Fibroblast of lung (primary cell): ENCODE data around the gene DHRS7C.

Source experiments
- CTCF ChIP-seq, 2 donors: IDR thresholded peaks in 1 of 2; conservative IDR thresholded peaks in 1 of 2; 1 replicate in 1 of 2; 2 replicates in 1 of 2; pipeline ENCODE4 v1.5.1; 2011 to 2012; ENCODE audit warnings: low read length in 2 of 2, control low read depth in 1 of 2, inconsistent platforms in 1 of 2, low read depth in 1 of 2, mild to moderate bottlenecking in 1 of 2
- EZH2 ChIP-seq: IDR thresholded peaks from 2 replicates; pipeline ENCODE4 v1.5.1; 2012; ENCODE audit warnings: low read length, control low read depth, mild to moderate bottlenecking; ENCODE audit errors: missing control alignments

GRCh38 chr17:9837551-9838471, 46.4 kb upstream of the DHRS7C start:
- TF ChIP-seq CTCF (conservative IDR thresholded peaks at IDR 0.05 in 1 of 2, IDR thresholded peaks at IDR 0.05 in 1 of 2; ENCODE audit: low read depth in 1 of 2, low read length in 2 of 2) (no peak), EZH2 (no peak)
